ENCODE data around the gene VTI1B.
"Not testable (repeated sequence)": the region's sequence is repeated elsewhere in the genome, so short reads cannot be mapped to it uniquely, and the experiment has no call there.

Gene VTI1B

GRCh38 chr14:67674480-67675218 is at the start of gene VTI1B:
VTI1B (minus strand) TSS chr14:67674632; CDS start chr14:67674489, 143 bp downstream.
- peak; percentile 66 for DNase-seq

DNA sequence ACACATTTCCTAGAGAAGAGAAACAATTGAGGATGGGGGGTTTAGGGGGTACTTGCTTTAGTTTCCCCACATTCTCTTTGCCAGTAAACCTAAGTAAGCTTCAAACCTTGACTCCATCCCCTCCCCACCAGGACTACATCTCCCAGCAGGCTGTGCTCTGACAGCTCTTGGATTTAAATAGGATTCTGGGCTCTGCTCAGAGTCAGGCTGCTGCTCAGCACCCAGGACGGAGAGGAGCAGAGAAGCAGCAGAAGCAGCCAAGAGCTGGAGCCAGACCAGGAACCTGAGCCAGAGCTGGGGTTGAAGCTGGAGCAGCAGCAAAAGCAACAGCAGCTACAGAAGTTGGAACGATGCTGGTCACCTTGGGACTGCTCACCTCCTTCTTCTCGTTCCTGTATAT is 47.9 kb upstream of the VTI1B start:
- DNase-seq = no peak

DNA sequence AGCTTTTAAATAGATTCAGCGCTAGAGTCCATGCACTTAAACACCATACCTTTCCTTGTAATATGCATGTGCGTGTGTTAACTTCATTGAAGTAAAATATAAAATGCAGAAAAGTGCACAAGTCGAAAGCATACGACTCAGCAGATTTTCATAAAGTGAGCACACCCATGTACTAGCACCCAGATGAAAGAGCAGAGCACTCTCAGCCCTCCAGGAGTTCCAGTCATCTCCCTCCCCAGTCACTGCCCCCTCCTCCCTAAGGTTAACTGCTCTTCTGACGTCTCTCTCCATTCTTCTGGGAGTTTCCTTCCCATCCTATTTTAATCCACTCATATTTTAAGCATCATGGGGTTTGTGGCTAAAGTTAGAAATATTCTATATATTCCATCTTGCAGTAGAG is 47.4 kb upstream of the VTI1B start:
- no peak for DNase-seq

DNA sequence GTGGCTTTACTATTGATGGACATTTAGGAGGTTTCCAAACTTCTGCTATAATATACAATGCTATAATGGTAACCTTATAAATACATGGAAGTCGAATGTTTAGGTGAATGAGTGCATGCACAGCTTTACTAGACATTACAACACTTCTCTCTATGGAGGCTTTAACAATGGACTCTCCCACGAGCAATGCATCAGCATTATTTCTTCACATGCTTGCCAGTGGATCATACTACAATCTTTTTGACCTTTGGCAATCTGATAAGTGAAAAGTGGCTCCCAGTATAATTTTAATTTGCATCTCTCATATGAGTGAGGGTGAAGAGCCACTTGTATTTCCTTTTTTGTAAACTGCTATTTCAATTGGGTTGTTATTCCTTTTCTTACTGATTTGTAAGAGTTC is 45.4 kb upstream of the VTI1B start:
- DNase-seq = no peak

- DNase-seq = not testable (repeated sequence)
These were observed 45.0 kb upstream of the VTI1B start for GRCh38 chr14:67719385-67719784.

DNA sequence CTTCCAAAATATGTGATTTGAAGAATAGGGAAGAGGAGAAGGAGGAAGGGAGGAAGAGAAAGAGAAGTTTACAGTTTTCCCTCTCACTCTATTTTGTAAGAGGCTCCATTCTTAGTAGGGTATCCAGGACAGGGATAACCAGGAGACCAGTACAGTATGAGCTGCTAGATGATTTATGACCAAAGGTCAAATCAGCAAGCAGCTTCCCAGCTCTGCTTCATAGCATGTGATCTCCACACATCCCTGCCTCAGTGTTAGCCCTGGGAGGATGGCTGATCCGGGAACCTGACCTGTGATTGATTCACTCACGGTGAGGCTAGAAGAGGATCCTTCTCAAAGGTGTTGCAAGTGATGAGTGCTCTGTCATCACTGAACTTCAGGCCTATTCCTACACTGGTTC is 43.8 kb upstream of the VTI1B start:
- DNase-seq = no peak

- DNase-seq = no peak
These were observed 42.6 kb upstream of the VTI1B start for GRCh38 chr14:67717048-67717447.

- no peak for DNase-seq
These were observed 35.8 kb upstream of the VTI1B start for GRCh38 chr14:67710209-67710608.

DNA sequence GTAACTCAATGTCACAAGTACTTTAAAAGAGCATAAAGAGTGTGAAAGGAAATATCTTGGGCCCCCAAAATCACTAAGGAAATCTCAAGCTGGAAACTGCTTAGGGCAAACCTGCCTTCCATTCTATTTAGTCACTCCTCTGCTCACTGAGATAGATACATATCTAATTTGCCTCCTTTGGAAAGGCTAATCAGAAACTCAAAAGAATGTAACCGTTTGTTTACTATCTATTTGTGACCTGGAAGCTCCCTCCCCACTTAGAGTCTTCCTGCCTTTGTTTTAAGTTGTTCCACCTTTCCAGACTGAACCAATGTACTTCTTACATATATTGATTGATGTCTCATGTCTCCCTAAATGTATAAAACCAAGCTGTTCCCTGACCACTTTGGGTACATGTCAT is 35.4 kb upstream of the VTI1B start:
- not testable (repeated sequence) for DNase-seq

- DNase-seq = not testable (repeated sequence)
These were observed 34.9 kb upstream of the VTI1B start for GRCh38 chr14:67709346-67709745.

DNA sequence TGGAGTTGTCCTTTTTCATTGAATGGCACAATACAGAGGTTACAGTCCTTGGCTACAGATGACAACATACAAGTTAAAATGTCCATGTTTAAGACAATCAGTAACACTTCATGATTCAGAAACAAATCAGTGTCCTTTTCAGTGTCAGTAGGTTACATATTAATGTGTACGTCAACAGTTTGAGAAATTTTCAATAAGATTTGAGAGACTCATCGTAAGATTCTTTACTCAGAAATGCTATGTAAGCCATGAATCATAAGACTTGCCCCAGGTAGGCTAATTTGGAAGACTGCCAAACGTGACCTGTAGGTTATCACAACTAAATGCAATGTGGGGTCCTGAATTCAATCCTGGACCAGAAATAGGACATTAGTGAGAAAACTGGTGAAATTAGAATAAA is 30.8 kb upstream of the VTI1B start:
- no peak for DNase-seq

GRCh38 chr14:67704484-67705089 is 30.2 kb upstream of the VTI1B start:
- peak; percentile 8 for DNase-seq

- DNase-seq = no peak
These were observed 29.6 kb upstream of the VTI1B start for GRCh38 chr14:67703997-67704396.

DNA sequence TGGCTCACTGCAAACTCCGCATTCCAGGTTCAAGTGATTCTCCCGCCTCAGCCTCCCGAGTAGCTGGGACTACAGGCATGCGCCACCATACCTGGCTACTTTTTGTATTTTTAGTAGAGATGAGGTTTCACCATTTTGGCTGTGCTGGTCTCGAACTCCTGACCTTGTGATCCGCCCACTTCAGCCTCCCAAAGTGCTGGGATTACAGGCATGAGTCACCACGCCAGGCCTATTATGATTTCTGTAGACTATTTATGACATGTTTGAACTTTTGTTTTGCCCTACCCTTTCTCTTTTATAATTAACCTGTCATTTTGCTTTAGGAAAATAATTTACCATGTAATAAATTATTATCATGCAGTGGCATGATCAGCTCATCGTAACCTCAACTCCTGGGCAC is 27.1 kb upstream of the VTI1B start, which contains the start of gene RDH12:
RDH12 (plus strand) TSS at position 395 of the 400 bp plus-strand sequence. CDS start 20,757 bp downstream, outside the sequence.
- not testable (repeated sequence) for DNase-seq

DNA sequence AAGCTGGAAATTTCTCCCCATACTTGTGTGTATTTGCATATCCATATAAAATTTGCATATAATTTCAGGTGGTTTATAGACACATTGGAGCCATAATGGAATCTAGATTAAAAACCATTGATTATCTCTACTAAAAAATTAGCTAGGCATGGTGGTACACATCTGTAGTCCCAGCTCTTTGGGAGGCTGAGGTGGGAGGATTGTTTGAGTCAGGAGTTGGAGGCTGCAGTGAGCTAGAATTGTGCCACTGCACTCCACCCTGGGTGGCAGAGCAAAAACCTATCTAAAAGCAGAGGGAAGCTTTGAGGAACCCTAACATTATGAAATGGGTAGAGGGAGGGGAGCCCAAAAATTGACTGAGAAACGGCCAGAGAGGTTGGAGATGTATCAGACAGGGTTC is 23.7 kb upstream of the VTI1B start:
- no peak for DNase-seq

DNA sequence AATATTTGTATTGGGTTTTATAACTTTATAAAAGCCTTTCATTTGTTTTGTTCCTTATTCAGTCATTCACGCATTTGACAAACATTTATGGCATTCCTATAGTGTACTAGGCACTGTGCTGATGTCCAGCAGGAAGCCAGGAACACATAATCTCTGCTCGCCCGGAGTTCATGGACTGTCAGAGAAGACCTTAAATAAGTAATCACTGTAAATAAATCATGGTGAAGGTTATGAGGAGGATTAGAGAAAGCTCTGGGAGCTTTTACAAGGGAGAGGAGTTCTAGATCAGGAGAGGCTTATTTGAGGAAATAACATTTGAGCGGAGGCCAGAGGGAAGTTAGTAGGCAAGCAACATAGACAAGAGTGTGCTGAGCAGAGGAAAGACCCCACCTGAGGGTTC is 22.6 kb upstream of the VTI1B start:
- no peak for DNase-seq

DNA sequence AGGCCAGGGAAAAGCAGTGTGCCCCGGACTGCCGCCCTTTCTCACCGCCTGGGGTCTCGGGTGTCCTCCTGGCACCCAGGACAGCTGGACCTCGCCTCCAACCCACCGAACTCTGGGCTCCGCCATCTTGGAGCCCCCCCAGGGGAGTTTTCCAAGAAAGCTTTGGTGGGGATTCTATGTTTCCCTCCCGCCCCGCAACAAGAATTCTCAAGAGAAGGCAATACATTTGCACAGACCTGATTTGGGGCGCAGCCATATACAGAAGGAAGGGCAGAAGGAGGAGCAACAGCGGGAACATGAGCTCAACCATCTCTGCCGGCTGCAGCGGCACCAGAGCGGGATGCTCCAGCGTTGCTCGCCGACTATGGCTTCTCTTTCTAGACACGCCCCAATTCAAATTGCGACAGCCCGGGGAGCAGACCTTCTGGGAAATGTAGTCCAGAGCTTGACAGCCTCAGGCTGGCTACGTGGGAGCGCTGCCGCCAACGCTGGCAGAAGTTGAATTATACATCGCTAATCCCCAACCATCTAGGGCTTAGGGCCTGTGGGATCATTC is 21.0 kb upstream of the VTI1B start, which contains the start of gene RDH11:
RDH11 (minus strand) TSS at position 371 of the 556 bp plus-strand sequence; CDS start at position 310, 61 bp downstream.
- peak; percentile 72 for DNase-seq

GRCh38 chr14:67694791-67695393 is 20.5 kb upstream of the VTI1B start:
- peak; percentile 72 for DNase-seq

DNA sequence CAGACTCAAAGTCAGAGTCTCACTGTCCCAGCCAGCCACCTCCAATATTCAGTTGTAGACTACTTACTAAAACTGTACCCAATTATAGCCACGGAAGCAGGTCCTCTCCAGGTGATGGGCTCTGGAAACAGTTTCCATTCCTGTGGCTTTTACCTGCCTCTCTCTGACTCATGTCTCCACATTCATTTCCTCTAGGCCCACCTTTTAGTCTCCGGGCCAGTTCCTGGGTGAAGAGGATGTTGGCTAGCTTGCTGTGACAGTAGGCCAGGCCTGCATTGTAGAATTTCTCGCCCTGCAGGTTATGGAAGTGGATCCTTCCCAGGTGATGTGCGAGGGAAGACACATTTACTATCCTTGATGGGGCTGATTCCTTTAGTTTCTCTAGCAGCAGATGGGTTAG is 15.6 kb upstream of the VTI1B start:
- DNase-seq = no peak

DNA sequence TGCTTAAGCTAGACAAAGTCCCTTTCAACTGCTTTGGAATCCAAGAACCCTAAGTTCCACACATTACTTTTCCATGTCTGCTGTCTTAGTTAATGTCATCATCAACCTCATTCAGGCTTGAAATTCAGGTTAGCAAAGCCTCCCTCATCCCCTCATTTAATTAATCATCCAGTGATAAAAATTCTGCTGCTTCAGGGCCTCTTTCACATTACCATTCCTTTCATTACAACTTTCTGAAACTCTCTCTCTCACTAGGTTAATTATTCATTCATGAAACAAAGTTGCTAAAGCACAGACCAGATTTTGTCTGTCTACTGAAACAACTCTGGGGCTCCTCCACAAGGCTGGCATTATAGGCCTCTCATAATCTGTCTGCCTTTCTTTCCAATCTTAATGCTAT is 9.4 kb upstream of the VTI1B start:
- no peak for DNase-seq

- DNase-seq = no peak
These were observed 6.5 kb upstream of the VTI1B start for GRCh38 chr14:67680941-67681340.

DNA sequence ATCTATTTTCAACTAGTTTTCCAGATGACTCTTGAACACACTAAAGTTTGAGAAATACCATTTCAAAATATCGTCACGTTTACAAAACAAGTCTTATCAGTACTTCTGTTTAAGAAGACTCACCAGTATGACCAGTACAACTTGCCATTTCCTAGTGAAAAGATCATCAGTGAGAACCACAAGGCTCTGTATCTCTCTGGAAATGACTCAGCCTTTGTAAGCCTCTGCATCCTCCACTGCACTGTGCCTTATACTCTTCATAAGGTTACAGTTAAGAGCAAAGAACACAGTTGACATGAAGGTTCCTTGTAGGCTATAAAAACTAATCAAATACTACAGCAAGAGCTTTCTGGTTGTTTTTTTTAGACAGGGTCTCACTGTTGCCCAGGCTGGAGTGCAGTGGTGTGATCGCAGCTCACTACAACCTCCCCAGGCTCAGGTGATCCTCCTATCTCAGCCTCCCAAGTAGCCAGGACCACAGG is 5.7 kb upstream of the VTI1B start:
- no peak for DNase-seq

GRCh38 chr14:67679006-67679405 is 4.6 kb upstream of the VTI1B start:
- DNase-seq = no peak

DNA sequence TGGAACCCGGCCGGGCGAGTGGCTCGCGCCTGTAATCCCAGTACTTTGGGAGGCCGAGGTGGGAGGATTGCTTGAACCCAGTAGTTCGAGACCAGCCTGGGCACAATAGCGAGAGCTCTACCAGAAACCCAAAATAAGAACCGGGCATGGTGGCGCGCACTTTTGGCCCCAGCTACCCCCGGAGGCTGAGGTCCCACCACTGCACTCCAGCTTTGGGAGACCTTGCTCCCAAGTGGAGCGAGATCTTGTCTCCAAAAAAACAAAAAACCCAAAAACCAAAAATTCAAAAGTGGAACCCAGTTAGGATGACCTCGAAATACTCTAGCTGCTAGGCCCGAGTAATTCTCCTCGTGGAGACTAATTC is 769 bp upstream of the VTI1B start:
- no peak for DNase-seq
